ENCODE measurements around the gene FGG. TPM values are rescaled to one million over a fixed set of nuclear protein-coding genes. Genes with fewer than 3 reads are reported as not detected.

Gene FGG
- total RNA-seq, 1 experiment from 2014 or later = not detected

DNA sequence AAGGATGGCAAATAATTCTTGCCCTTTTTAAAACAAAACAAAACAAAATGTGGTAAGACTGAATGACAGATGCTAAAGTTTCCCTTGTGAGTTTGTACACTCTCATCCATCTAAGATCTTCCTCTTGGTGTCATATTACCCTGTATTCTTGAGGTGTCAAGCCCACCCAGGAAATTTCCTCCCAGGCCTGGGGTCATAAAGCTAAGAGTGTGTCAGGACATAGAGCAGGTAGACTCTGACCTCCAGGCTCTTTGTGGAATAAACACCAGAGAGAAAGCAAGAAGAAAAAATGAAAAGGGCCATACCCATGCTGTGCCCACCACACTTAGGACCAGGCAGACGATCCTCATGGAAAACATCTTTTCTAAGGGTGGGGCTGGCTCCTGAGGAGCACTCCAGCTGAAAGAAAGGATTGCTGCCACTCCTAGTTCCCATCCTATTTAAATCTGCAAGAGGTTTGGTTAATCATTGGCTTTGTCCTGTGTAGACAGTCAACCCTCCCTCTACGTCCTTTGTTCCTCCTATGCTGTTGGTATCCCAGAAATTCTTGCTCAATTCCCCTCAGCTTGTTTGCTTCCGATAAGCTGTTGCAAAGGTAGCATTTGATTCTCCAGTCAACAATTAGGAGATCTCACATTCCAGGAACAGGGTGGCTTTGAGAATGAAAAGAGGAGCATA, 22.0 kb downstream of the FGG start, which contains the start of gene FGA:
FGA (minus strand) TSS at position 414 of the 678 bp plus-strand sequence; CDS start at position 359, 55 bp downstream.
- no peak for DNase-seq

More for the DNA sequence above, 22.0 kb downstream of the FGG start, which contains the start of gene FGA:
- H2BK120ac ChIP-seq (ENCODE audit: low read depth, low read length, poor library complexity, severe bottlenecking) = no peak within 1 kb of the TSS
- no peak within 1 kb of the TSS for H4K91ac ChIP-seq (ENCODE audit: insufficient read length, low read depth, low read length)
- H3K27me3 ChIP-seq (ENCODE audit: insufficient read depth, low read length) = no peaks in the 10 kb centered on the region
- H3K23me2 ChIP-seq (ENCODE audit: insufficient read length, low read depth, low read length, poor library complexity, severe bottlenecking) = no peaks in the 10 kb centered on the region
- H3K56ac ChIP-seq (ENCODE audit: insufficient read length, low read depth, low read length) = no peak within 1 kb of the TSS
- Mint-ChIP-seq H3K27me3 (ENCODE audit: low read depth) (no peaks in the 10 kb centered on the region), H3K9me3 (no peaks in the 10 kb centered on the region), H3K4me3 (no peak within 1 kb of the TSS), H3K4me1 (peaks cover 8 to 11% of the 10 kb centered on the region in 2 experiments), H3K27ac (no peak within 1 kb of the TSS; a peak in 2 of 7 replicates), H3K36me3 (ENCODE audit: insufficient read depth in 1 of 3, low read depth in 3 of 3) (no peaks in the 10 kb centered on the region)
- no peak within 1 kb of the TSS for H3K4me2 ChIP-seq (ENCODE audit: insufficient read depth, insufficient read length, low read length)
- H3K9me3 ChIP-seq (ENCODE audit: control insufficient read depth, low read depth, low read length) = no peaks in the 10 kb centered on the region
- H3K23ac ChIP-seq (ENCODE audit: insufficient read length, low read depth, low read length) = no peak within 1 kb of the TSS
- no peak within 1 kb of the TSS for H2BK12ac ChIP-seq (ENCODE audit: insufficient read length, low read depth, low read length)
- no CpG with 5 or more reads among the region's 3 CpGs for WGBS (ENCODE audit: extremely low coverage, insufficient read length, low lambda C conversion rate)
- TF ChIP-seq, protein P1, sequence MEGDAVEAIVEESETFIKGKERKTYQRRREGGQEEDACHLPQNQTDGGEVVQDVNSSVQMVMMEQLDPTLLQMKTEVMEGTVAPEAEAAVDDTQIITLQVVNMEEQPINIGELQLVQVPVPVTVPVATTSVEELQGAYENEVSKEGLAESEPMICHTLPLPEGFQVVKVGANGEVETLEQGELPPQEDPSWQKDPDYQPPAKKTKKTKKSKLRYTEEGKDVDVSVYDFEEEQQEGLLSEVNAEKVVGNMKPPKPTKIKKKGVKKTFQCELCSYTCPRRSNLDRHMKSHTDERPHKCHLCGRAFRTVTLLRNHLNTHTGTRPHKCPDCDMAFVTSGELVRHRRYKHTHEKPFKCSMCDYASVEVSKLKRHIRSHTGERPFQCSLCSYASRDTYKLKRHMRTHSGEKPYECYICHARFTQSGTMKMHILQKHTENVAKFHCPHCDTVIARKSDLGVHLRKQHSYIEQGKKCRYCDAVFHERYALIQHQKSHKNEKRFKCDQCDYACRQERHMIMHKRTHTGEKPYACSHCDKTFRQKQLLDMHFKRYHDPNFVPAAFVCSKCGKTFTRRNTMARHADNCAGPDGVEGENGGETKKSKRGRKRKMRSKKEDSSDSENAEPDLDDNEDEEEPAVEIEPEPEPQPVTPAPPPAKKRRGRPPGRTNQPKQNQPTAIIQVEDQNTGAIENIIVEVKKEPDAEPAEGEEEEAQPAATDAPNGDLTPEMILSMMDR (conservative IDR thresholded peaks at IDR 0.05) = no peak
- H4K20me1 ChIP-seq (ENCODE audit: control insufficient read depth, insufficient read depth, insufficient read length) = no peaks in the 10 kb centered on the region
- H2BK15ac ChIP-seq (ENCODE audit: low read depth, low read length) = no peak within 1 kb of the TSS
- no peaks in the 10 kb centered on the region for H3K79me1 ChIP-seq (ENCODE audit: insufficient read depth, low read depth, low read length, poor library complexity, severe bottlenecking)
- no peaks in the 10 kb centered on the region for H3K79me2 ChIP-seq (ENCODE audit: insufficient read depth, low read length)
- H2BK20ac ChIP-seq (ENCODE audit: low read depth, low read length, poor library complexity, severe bottlenecking) = no peak within 1 kb of the TSS
- no peak within 1 kb of the TSS for H3K9ac ChIP-seq (ENCODE audit: extremely low read depth, insufficient read length, low read length)
- no peak within 1 kb of the TSS for H4K8ac ChIP-seq (replicated peaks; ENCODE audit: insufficient read length, low read depth, low read length)
- no peak within 1 kb of the TSS for H3K4ac ChIP-seq (ENCODE audit: low read depth, low read length)
- no peak within 1 kb of the TSS for H2AK5ac ChIP-seq (ENCODE audit: insufficient read length, low read length)
- no peak within 1 kb of the TSS for H2BK5ac ChIP-seq (ENCODE audit: insufficient read length, low read length)
- H2AFZ ChIP-seq (ENCODE audit: low read length) = no peak within 1 kb of the TSS
- no peak within 1 kb of the TSS for H3T11ph ChIP-seq (ENCODE audit: low read length)
- no peak within 1 kb of the TSS for H3K14ac ChIP-seq (ENCODE audit: insufficient read depth, low read length)
- no peak within 1 kb of the TSS for H3K27ac ChIP-seq (ENCODE audit: insufficient read length, low read depth, low read length)
- H3K18ac ChIP-seq (ENCODE audit: insufficient read length, low read depth, low read length) = no peak within 1 kb of the TSS
- H4K5ac ChIP-seq (ENCODE audit: insufficient read length, low read depth, low read length) = no peak within 1 kb of the TSS
- H3K4me1 ChIP-seq (ENCODE audit: insufficient read depth, low read length) = no peaks in the 10 kb centered on the region

All from H9 (cell line).